ENCODE measurements around the gene MAD1L1.
"Not testable (repeated sequence)": the region's sequence is repeated elsewhere in the genome, so short reads cannot be mapped to it uniquely, and the experiment has no call there.

Gene MAD1L1

GRCh38 chr7:1977059-1977875 is 255.5 kb downstream of the MAD1L1 start:
- no peak for TF ChIP-seq CTCF (IDR thresholded peaks at IDR 0.05)
- no peaks in the 10 kb centered on the region for H3K9me3 ChIP-seq

GRCh38 chr7:1976521-1976920 is 256.2 kb downstream of the MAD1L1 start:
- not testable (repeated sequence) for H3K27ac ChIP-seq; H3K27me3 ChIP-seq; H3K9me3 ChIP-seq; H3K4me3 ChIP-seq (ENCODE audit: low read depth in 1 of 2, low read length in 1 of 2); H3K4me1 ChIP-seq (ENCODE audit: control insufficient read depth in 1 of 2, insufficient read depth in 1 of 2, low read depth in 1 of 2, low read length in 1 of 2)
- peaks cover 24% of the 10 kb centered on the region for H3K36me3 ChIP-seq

More at GRCh38 chr7:1977059-1977875, 255.5 kb downstream of the MAD1L1 start:
- Histone ChIP-seq H3K36me3 (peaks cover 24% of the 10 kb centered on the region), H3K4me3 (ENCODE audit: low read depth in 1 of 2, low read length in 1 of 2) (no peak overlapping the region), H3K27ac (no peak overlapping the region), H3K4me1 (ENCODE audit: control insufficient read depth in 1 of 2, insufficient read depth in 1 of 2, low read depth in 1 of 2, low read length in 1 of 2) (no peaks in the 10 kb centered on the region), H3K27me3 (no peaks in the 10 kb centered on the region)

GRCh38 chr7:1975581-1975980 is 257.2 kb downstream of the MAD1L1 start:
- Histone ChIP-seq H3K27me3 (no peaks in the 10 kb centered on the region), H3K36me3 (peaks cover 24% of the 10 kb centered on the region), H3K4me1 (ENCODE audit: control insufficient read depth in 1 of 2, insufficient read depth in 1 of 2, low read depth in 1 of 2, low read length in 1 of 2) (no peaks in the 10 kb centered on the region), H3K9me3 (no peaks in the 10 kb centered on the region), H3K27ac (no peak overlapping the region), H3K4me3 (ENCODE audit: low read depth in 1 of 2, low read length in 1 of 2) (no peak overlapping the region)
- TF ChIP-seq CTCF (IDR thresholded peaks at IDR 0.05), result no peak

GRCh38 chr7:1975179-1975578 is 257.6 kb downstream of the MAD1L1 start:
- H3K9me3 ChIP-seq, result no peaks in the 10 kb centered on the region
- no peak overlapping the region for H3K4me3 ChIP-seq (ENCODE audit: low read depth in 1 of 2, low read length in 1 of 2)
- H3K36me3 ChIP-seq, result peaks cover 21% of the 10 kb centered on the region

DNA sequence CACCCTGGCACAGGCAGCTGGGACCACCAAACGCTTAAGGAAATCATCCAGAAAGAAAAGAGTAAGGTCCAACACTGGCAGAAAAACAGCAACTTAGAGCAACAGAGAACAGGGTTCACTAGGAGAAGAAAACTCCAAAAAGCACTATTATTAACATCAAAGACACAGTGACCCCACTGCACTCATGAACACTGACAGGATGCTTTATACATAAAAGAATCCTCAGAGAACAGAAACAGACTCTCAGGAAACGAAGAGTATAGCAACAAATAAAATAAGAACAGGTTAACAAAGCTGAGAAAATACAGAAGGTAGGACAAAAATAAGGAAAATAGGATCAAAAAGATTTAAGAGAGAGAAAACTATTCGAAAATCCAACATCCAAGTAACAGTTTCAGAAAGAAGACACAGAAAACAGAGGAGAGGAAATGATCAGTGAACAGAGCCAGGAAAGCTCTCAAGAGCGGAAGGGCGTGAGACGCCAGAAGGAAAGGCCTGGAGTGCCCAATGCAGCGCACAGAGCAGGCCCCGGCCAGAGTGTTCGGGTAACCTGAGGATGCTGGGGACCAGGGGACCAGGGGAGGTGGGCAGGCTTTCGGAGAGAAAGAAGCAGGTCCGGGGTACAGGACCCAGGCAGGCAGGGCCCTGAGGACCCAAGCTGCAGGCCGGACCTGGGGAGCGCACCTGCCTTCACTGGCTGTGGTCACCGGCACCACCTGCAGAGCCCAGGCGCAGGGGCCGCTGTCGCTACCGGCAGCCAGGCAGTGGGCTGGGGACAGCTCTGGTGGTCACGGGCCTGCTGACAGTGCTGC is 258.2 kb downstream of the MAD1L1 start:
- no peak for TF ChIP-seq CTCF (IDR thresholded peaks at IDR 0.05)
- Histone ChIP-seq H3K36me3 (peaks cover 14% of the 10 kb centered on the region), H3K27me3 (no peaks in the 10 kb centered on the region), H3K4me1 (ENCODE audit: control insufficient read depth in 1 of 2, insufficient read depth in 1 of 2, low read depth in 1 of 2, low read length in 1 of 2) (no peaks in the 10 kb centered on the region), H3K27ac (no peak overlapping the region), H3K9me3 (no peaks in the 10 kb centered on the region), H3K4me3 (ENCODE audit: low read depth in 1 of 2, low read length in 1 of 2) (no peak overlapping the region)

More at GRCh38 chr7:1975179-1975578, 257.6 kb downstream of the MAD1L1 start:
- no peaks in the 10 kb centered on the region for H3K27me3 ChIP-seq
- H3K27ac ChIP-seq, result no peak overlapping the region
- TF ChIP-seq CTCF (IDR thresholded peaks at IDR 0.05), result no peak
- no peaks in the 10 kb centered on the region for H3K4me1 ChIP-seq (ENCODE audit: control insufficient read depth in 1 of 2, insufficient read depth in 1 of 2, low read depth in 1 of 2, low read length in 1 of 2)
